ENCODE results near the gene LDLRAD4. TPM values are rescaled to one million over a fixed set of nuclear protein-coding genes. Genes with fewer than 3 reads are reported as not detected.

The LDLRAD4 gene
- total RNA-seq, 1 experiment from 2014 or later = 204 TPM

GRCh38 chr18:13460946-13461345 lies 242.4 kb downstream of the LDLRAD4 start:
- Histone ChIP-seq H3K4me1 (ENCODE audit: low read length) (peaks cover 12% of the 10 kb centered on the region), H3K4me2 (ENCODE audit: low read depth, low read length, poor library complexity, severe bottlenecking) (no peak overlapping the region)
- no peak for DNase-seq

GRCh38 chr18:13461469-13461868 lies 242.9 kb downstream of the LDLRAD4 start:
- Histone ChIP-seq H3K36me3 (ENCODE audit: insufficient read depth, low read length) (no peaks in the 10 kb centered on the region), H3K4me3 (ENCODE audit: low read length) (no peak overlapping the region), H3K79me2 (ENCODE audit: low read length) (no peaks in the 10 kb centered on the region), H3K4me2 (ENCODE audit: low read depth, low read length, poor library complexity, severe bottlenecking) (no peak overlapping the region), H3K27me3 (ENCODE audit: low read length) (no peaks in the 10 kb centered on the region), H3K27ac (ENCODE audit: low read length) (no peak overlapping the region), H3K9me3 (ENCODE audit: low read length) (no peaks in the 10 kb centered on the region), H3K9ac (ENCODE audit: low read length) (no peak overlapping the region), H4K20me1 (ENCODE audit: insufficient read depth, low read depth, low read length) (no peaks in the 10 kb centered on the region), H2AFZ (ENCODE audit: low read length) (no peak overlapping the region), H3K9me2 (replicated peaks; ENCODE audit: insufficient read depth, low read length) (no peaks in the 10 kb centered on the region), H3K4me1 (ENCODE audit: low read length) (peaks cover 12% of the 10 kb centered on the region)
- no peak for DNase-seq

More at GRCh38 chr18:13460946-13461345, 242.4 kb downstream of the LDLRAD4 start:
- Histone ChIP-seq H3K79me2 (ENCODE audit: low read length) (no peaks in the 10 kb centered on the region), H4K20me1 (ENCODE audit: insufficient read depth, low read depth, low read length) (no peaks in the 10 kb centered on the region), H3K27ac (ENCODE audit: low read length) (no peak overlapping the region), H3K9me3 (ENCODE audit: low read length) (no peaks in the 10 kb centered on the region), H3K9ac (ENCODE audit: low read length) (no peak overlapping the region), H2AFZ (ENCODE audit: low read length) (no peak overlapping the region), H3K4me3 (ENCODE audit: low read length) (no peak overlapping the region), H3K9me2 (replicated peaks; ENCODE audit: insufficient read depth, low read length) (no peaks in the 10 kb centered on the region), H3K27me3 (ENCODE audit: low read length) (no peaks in the 10 kb centered on the region), H3K36me3 (ENCODE audit: insufficient read depth, low read length) (no peaks in the 10 kb centered on the region)

GRCh38 chr18:13461936-13462335 lies 243.4 kb downstream of the LDLRAD4 start:
- Histone ChIP-seq H3K27me3 (ENCODE audit: low read length) (no peaks in the 10 kb centered on the region), H3K4me1 (ENCODE audit: low read length) (peaks cover 12% of the 10 kb centered on the region), H2AFZ (ENCODE audit: low read length) (no peak overlapping the region), H3K36me3 (ENCODE audit: insufficient read depth, low read length) (no peaks in the 10 kb centered on the region), H3K9me2 (replicated peaks; ENCODE audit: insufficient read depth, low read length) (no peaks in the 10 kb centered on the region), H3K4me3 (ENCODE audit: low read length) (no peak overlapping the region), H3K9me3 (ENCODE audit: low read length) (no peaks in the 10 kb centered on the region), H3K27ac (ENCODE audit: low read length) (no peak overlapping the region), H3K79me2 (ENCODE audit: low read length) (no peaks in the 10 kb centered on the region), H4K20me1 (ENCODE audit: insufficient read depth, low read depth, low read length) (no peaks in the 10 kb centered on the region), H3K4me2 (ENCODE audit: low read depth, low read length, poor library complexity, severe bottlenecking) (no peak overlapping the region), H3K9ac (ENCODE audit: low read length) (no peak overlapping the region)
- DNase-seq = no peak

GRCh38 chr18:13462686-13463085 lies 244.1 kb downstream of the LDLRAD4 start:
- H3K9me2 ChIP-seq (replicated peaks; ENCODE audit: insufficient read depth, low read length) = no peaks in the 10 kb centered on the region
- H3K4me3 ChIP-seq (ENCODE audit: low read length) = no peak overlapping the region

GRCh38 chr18:13463526-13464210 lies 245.1 kb downstream of the LDLRAD4 start:
- no peaks in the 10 kb centered on the region for H3K27me3 ChIP-seq (ENCODE audit: low read length)
- no peaks in the 10 kb centered on the region for H4K20me1 ChIP-seq (ENCODE audit: insufficient read depth, low read depth, low read length)
- H3K9me2 ChIP-seq (replicated peaks; ENCODE audit: insufficient read depth, low read length) = no peaks in the 10 kb centered on the region
- no peak overlapping the region for H3K27ac ChIP-seq (ENCODE audit: low read length)
- H2AFZ ChIP-seq (ENCODE audit: low read length) = no peak overlapping the region
- H3K4me2 ChIP-seq (ENCODE audit: low read depth, low read length, poor library complexity, severe bottlenecking) = no peak overlapping the region
- DNase-seq = no peak
- no peaks in the 10 kb centered on the region for H3K36me3 ChIP-seq (ENCODE audit: insufficient read depth, low read length)
- H3K4me1 ChIP-seq (ENCODE audit: low read length) = peaks cover 12% of the 10 kb centered on the region
- H3K4me3 ChIP-seq (ENCODE audit: low read length) = no peak overlapping the region
- H3K79me2 ChIP-seq (ENCODE audit: low read length) = no peaks in the 10 kb centered on the region
- no peaks in the 10 kb centered on the region for H3K9me3 ChIP-seq (ENCODE audit: low read length)
- H3K9ac ChIP-seq (ENCODE audit: low read length) = no peak overlapping the region

More at GRCh38 chr18:13462686-13463085, 244.1 kb downstream of the LDLRAD4 start:
- Histone ChIP-seq H3K9me3 (ENCODE audit: low read length) (no peaks in the 10 kb centered on the region), H3K27ac (ENCODE audit: low read length) (no peak overlapping the region), H3K4me2 (ENCODE audit: low read depth, low read length, poor library complexity, severe bottlenecking) (no peak overlapping the region), H3K9ac (ENCODE audit: low read length) (no peak overlapping the region), H3K4me1 (ENCODE audit: low read length) (peaks cover 12% of the 10 kb centered on the region), H3K36me3 (ENCODE audit: insufficient read depth, low read length) (no peaks in the 10 kb centered on the region), H3K79me2 (ENCODE audit: low read length) (no peaks in the 10 kb centered on the region), H2AFZ (ENCODE audit: low read length) (no peak overlapping the region), H4K20me1 (ENCODE audit: insufficient read depth, low read depth, low read length) (no peaks in the 10 kb centered on the region), H3K27me3 (ENCODE audit: low read length) (no peaks in the 10 kb centered on the region)
- DNase-seq = no peak

GRCh38 chr18:13464432-13465123 lies 246.0 kb downstream of the LDLRAD4 start:
- H3K27me3 ChIP-seq (ENCODE audit: low read length) = no peaks in the 10 kb centered on the region
- DNase-seq = peak; percentile 73
- H3K4me2 ChIP-seq (ENCODE audit: low read depth, low read length, poor library complexity, severe bottlenecking) = peak overlapping the region; percentile 66
- no peaks in the 10 kb centered on the region for H3K36me3 ChIP-seq (ENCODE audit: insufficient read depth, low read length)
- H2AFZ ChIP-seq (ENCODE audit: low read length) = peak overlapping the region; percentile 83
- H4K20me1 ChIP-seq (ENCODE audit: insufficient read depth, low read depth, low read length) = no peaks in the 10 kb centered on the region
- peaks cover 12% of the 10 kb centered on the region for H3K4me1 ChIP-seq (ENCODE audit: low read length)
- H3K4me3 ChIP-seq (ENCODE audit: low read length) = peak overlapping the region; percentile 56
- no peaks in the 10 kb centered on the region for H3K9me3 ChIP-seq (ENCODE audit: low read length)
- no peaks in the 10 kb centered on the region for H3K79me2 ChIP-seq (ENCODE audit: low read length)
- H3K9ac ChIP-seq (ENCODE audit: low read length) = peak overlapping the region; percentile 51
- no peak overlapping the region for H3K27ac ChIP-seq (ENCODE audit: low read length)
- H3K9me2 ChIP-seq (replicated peaks; ENCODE audit: insufficient read depth, low read length) = no peaks in the 10 kb centered on the region

GRCh38 chr18:13465124-13465446 lies 246.5 kb downstream of the LDLRAD4 start:
- no peaks in the 10 kb centered on the region for H3K79me2 ChIP-seq (ENCODE audit: low read length)
- DNase-seq = no peak
- no peaks in the 10 kb centered on the region for H3K36me3 ChIP-seq (ENCODE audit: insufficient read depth, low read length)
- peak overlapping the region; percentile 83 for H2AFZ ChIP-seq (ENCODE audit: low read length)
- H3K27me3 ChIP-seq (ENCODE audit: low read length) = no peaks in the 10 kb centered on the region
- H4K20me1 ChIP-seq (ENCODE audit: insufficient read depth, low read depth, low read length) = no peaks in the 10 kb centered on the region
- H3K9me3 ChIP-seq (ENCODE audit: low read length) = no peaks in the 10 kb centered on the region
- H3K4me1 ChIP-seq (ENCODE audit: low read length) = peaks cover 12% of the 10 kb centered on the region
- no peaks in the 10 kb centered on the region for H3K9me2 ChIP-seq (replicated peaks; ENCODE audit: insufficient read depth, low read length)
- peak overlapping the region; percentile 66 for H3K4me2 ChIP-seq (ENCODE audit: low read depth, low read length, poor library complexity, severe bottlenecking)
- H3K4me3 ChIP-seq (ENCODE audit: low read length) = peak overlapping the region; percentile 56
- H3K27ac ChIP-seq (ENCODE audit: low read length) = no peak overlapping the region
- H3K9ac ChIP-seq (ENCODE audit: low read length) = peak overlapping the region; percentile 51

GRCh38 chr18:13465476-13465875 lies 246.9 kb downstream of the LDLRAD4 start:
- H3K27ac ChIP-seq (ENCODE audit: low read length) = no peak overlapping the region
- H3K79me2 ChIP-seq (ENCODE audit: low read length) = no peaks in the 10 kb centered on the region
- H3K9ac ChIP-seq (ENCODE audit: low read length) = peak overlapping the region; percentile 51
- H2AFZ ChIP-seq (ENCODE audit: low read length) = peak overlapping the region; percentile 83
- peak overlapping the region; percentile 66 for H3K4me2 ChIP-seq (ENCODE audit: low read depth, low read length, poor library complexity, severe bottlenecking)
- H3K27me3 ChIP-seq (ENCODE audit: low read length) = no peaks in the 10 kb centered on the region
- H4K20me1 ChIP-seq (ENCODE audit: insufficient read depth, low read depth, low read length) = no peaks in the 10 kb centered on the region
- no peak for DNase-seq
- no peaks in the 10 kb centered on the region for H3K9me3 ChIP-seq (ENCODE audit: low read length)
- H3K4me3 ChIP-seq (ENCODE audit: low read length) = peak overlapping the region; percentile 56
- H3K9me2 ChIP-seq (replicated peaks; ENCODE audit: insufficient read depth, low read length) = no peaks in the 10 kb centered on the region
- no peaks in the 10 kb centered on the region for H3K36me3 ChIP-seq (ENCODE audit: insufficient read depth, low read length)
- H3K4me1 ChIP-seq (ENCODE audit: low read length) = peaks cover 12% of the 10 kb centered on the region

Measured in Karpas-422 (cell line).